Mesenteric fat pad (tissue), 1 donor: ENCODE measurements around the gene TUBGCP3. TPM values are rescaled to one million over a fixed set of nuclear protein-coding genes. Genes with fewer than 3 reads are reported as not detected.
"Not testable (repeated sequence)": the region's sequence is repeated elsewhere in the genome, so short reads cannot be mapped to it uniquely, and the experiment has no call there.

Experiments used
- DNase-seq: peaks from one replicate; pipeline ENCODE4 v3.0.0-alpha.2; 2020; ENCODE audit warnings: low spot score
- long read RNA-seq: library from polyadenylated mRNA; unstranded; transcript quantifications from one replicate; pipeline ENCODE4 v2.0.0, GENCODE V29; 2020
- total RNA-seq: library from RNA; stranded (reverse); fragmentation: NEBNext Ultra II Directional; extraction: Animal tissue kit (Norgen Biotek cat#: 25700); gene quantifications from one replicate; pipeline ENCODE4 v1.2.1, GENCODE V29; 2021
- donor health status: DM: yes; HTN: yes; CAD: no.

The TUBGCP3 gene
- total RNA-seq: 27.3 TPM
- long read RNA-seq, transcript TUBGCP3-204 (10 exons, 2,461 nt): major isoform, 6 of 36 reads
- long read RNA-seq, partial matches to known transcripts: 17 of 36 reads
- long read RNA-seq, other reads (novel, unspliced or antisense): 7 of 36 reads

DNA sequence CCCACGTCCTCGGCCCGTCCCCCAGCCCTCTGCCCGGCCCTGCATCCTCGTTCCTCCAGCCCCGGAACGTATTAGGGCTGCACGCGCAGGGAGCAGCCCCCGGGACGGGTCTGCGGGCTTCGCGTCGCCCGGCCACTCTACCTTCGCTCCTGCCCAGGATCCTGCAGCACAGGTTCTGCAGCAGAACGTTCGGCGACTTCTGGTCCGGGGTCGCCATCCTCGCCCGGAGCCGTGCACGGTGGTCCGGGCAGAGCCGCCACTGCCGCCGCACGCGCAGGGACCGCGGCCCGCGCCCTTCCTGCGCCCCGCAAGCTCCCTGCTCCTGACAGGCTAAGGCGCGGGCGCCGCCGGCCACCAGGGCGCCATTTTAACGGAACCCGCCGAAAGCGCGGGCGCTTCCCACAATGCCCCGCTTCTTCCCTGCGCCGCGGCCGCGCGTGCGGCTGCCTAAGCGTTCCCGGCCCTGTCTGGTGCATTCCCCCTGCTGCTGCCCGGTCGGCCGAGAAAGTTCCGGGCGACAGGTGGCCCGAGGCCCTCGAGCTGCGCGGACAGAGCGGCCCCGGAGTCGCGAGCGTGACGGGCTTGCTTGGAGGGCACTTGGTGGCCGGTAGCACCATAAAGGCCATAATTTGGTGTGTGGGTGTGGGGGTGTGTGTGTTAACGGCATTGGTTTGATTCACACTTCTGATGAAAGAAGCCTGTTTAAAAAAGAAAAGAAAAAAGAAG, at the start of gene TUBGCP3:
Gene TUBGCP3, minus strand, starts transcription at position 390 of the 726 bp plus-strand sequence. Its CDS starts 173 bp downstream, at position 217.
- DNase-seq: peak; percentile 96

GRCh38 chr13:112637017-112637801, 49.3 kb upstream of the TUBGCP3 start:
- peak; percentile 78 for DNase-seq

GRCh38 chr13:112636401-112636975, 48.5 kb upstream of the TUBGCP3 start:
- no peak for DNase-seq

- DNase-seq: no peak
Observed at GRCh38 chr13:112635323-112635722, 47.4 kb upstream of the TUBGCP3 start.

DNA sequence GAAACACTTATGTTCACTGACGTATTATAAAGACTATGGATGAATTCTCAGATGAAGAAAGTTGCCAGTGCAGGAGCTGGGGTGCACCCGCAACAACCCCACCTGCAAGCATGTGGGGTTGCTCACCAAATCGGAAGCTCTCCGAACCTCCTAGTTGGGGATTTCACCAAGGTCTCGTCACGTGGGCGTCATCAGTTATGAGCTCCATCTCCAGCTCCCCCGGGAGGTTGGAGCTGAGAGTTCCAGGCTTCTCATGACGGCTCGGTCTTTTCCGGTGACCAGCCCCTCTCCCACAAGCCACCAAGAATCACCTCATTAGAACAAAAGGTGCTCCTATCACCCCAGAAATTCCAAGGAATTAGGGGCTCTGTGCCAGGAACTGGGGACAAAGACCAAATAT, 46.1 kb upstream of the TUBGCP3 start:
- DNase-seq: peak; percentile 41

DNA sequence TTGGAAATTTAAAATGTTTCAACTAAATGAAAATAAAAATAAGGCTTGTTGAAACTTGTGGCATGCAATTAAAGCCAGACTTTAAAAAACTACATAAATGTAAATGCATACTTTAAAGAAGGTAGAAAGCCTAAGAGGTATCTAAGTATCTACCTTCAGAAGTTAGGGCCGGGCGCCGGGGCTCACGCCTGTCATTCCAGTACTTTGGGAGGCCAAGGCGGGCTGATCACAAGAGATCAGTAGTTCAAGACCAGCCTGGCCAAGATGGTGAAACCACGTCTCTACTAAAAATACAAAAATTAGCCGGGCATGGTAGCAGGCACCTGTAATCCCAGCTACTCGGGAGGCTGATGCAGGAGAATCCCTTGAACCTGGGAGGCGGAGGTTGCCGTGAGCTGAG, 42.3 kb upstream of the TUBGCP3 start:
- peak; percentile 41 for DNase-seq

DNA sequence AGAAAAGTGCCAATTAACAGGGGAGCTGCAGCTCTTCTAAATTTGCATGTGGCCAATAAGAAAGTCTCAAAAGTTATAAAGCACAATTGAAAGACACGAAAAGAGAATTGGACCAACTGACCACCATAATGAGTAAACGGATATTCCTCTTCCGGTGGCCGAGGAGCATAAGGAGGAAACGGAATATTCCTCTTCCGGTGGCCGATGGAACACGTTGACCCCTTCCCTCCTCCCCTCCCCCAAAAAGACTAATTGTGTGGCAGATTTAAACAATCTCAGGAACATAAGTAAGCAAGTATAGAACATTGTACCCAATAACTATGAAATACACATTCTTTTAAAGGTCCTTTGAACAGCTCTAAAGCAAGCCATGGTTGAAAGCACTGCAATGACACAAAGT, 41.2 kb upstream of the TUBGCP3 start:
- peak; percentile 43 for DNase-seq

GRCh38 chr13:112627613-112628012, 39.7 kb upstream of the TUBGCP3 start:
- not testable (repeated sequence) for DNase-seq

- peak; percentile 82 for DNase-seq
Observed at GRCh38 chr13:112627161-112627560, 39.2 kb upstream of the TUBGCP3 start.

- DNase-seq: peak; percentile 76
Observed at GRCh38 chr13:112626761-112627160, 38.8 kb upstream of the TUBGCP3 start.

DNA sequence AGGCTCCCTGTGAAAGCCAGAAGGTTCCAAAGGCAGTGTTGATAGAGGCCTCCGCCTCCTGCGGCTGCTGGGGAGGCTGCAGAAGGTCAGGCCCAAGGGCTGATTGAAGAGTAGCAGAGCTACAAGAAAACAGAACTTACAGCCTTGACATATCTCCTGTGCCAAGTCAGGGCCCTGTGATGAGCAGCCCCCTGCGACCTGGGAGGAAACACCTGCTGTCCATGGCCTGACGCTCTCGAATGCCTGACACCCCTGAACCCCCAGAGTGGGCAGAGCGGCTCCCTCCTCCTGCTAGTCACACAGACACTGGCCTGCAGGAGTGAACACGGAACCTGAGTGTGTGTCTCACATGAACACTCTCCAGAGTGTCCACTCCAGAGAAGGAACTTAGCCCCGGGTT, 38.2 kb upstream of the TUBGCP3 start:
- peak; percentile 59 for DNase-seq

DNA sequence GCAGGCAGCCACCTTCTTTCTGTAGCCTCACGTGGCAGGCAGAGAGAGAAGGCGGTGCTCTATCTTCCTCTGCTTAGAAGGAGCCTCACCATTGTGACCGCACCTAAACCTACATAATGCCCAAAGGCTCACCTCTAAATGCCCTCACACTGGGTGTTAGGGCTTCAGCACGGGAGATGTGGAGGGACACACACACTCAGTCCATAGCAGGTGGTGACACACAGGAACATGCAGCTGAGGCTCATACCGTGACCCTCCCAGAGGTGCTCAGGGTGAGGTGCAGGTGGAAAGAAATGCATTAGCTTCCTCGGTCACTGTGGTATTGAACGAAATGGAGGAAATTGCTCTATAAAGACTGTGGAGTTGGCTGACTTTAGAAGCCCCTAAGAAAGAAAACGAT, 37.7 kb upstream of the TUBGCP3 start:
- no peak for DNase-seq

- DNase-seq: peak; percentile 65
Observed at GRCh38 chr13:112624602-112625430, 36.9 kb upstream of the TUBGCP3 start.

- peak; percentile 53 for DNase-seq
Observed at GRCh38 chr13:112624040-112624439, 36.1 kb upstream of the TUBGCP3 start.

DNA sequence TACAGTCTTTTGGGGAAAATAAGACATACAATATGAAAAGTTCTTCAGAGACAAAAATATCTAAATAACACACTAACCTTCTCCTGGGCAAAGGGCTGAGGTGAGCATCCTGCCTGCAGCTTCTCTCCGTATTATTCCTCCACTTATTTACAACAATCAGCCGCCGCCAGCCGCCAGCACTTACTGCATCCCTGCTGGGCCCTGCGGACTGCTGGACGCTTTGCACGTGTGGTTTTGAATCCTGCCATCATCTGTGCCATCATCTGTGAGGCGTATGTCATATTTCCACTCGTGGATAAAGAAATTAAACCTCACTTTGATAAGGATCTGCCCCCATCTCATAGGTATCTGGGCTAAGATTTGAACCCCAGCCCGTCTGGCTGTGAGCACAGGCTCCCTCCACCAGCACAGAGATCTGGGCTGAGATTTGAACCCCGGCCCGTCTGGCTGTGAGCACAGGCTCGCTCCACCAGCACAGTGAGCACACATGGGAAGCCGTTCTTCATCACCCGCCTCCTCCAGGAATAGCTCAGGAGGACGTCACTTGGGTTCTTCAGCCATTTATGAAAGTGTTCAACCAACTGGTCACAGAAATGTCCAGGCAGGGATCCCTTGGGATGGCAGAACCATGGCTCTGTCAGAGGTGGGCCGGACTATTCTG, 35.2 kb upstream of the TUBGCP3 start:
- DNase-seq: peak; percentile 76

DNA sequence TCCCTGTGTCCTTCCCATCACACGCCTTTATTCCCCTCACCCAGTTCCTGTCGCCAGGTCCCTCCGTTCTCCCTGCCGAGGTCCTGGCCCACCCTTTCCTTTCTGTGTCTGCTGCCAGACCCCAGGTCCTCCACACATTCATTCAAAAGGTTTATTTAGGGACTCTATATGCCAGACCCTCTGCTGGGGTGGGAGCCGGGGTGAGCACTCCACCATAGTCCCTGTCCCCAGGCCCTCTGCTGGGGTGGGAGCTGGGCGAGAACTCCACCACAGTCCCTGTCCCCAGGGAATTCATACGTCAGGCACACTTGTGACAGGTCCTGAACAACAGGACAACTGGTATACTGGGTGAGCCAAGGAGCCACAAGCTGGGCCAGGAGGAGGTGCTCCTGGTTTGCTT, 34.4 kb upstream of the TUBGCP3 start:
- DNase-seq: peak; percentile 45

GRCh38 chr13:112619730-112620631, 32.0 kb upstream of the TUBGCP3 start:
- peak; percentile 49 for DNase-seq

DNA sequence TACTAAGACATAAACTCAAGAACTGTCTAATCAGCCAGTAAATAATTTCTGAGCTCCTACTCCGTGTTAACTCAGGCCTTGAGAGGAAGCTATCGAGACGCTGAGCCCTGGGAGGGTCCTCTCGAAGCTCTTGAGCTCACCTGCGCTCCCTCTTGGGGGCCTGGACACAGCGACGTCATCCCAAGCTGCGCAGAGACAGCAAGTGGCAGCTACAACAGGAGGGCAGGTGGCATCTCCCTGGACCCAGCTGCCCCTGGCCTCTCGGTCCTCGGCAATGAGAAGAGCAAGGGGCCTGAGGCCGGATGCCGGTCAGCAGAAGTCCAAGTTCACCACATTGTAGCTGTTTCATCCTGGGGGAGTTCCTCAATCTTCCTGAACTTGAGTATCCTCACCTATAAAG, 30.5 kb upstream of the TUBGCP3 start:
- peak; percentile 86 for DNase-seq

DNA sequence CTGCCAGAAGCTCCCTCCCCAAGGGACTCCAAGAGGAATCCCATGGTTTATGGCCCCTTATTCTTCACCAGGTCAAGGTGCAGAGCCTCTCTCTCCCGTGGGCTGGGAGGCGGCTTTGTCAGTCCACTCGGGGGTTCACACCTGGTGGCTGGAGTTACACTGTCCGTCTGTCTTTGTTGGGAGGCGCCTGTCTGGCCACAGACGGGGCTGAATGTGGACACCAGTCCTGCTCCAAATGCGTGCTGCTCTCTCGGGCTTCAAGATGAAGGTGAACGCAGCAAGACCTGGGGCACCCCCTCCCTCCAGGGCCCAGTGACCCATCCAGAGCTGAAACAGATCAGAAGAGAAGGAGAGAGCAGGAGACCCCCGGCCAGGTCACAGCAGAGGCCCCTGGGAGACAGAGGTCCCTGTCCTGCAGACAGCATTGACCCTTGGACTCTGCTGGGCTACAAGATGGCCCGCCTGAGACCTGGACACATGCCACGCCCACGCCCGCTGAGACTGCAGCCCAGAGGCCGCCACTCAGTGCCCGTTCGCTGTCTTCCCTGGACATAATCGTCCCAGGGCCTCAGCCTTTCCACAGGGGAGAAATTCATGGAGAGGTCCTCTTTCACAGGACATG, 29.9 kb upstream of the TUBGCP3 start:
- peak; percentile 72 for DNase-seq
